Mesendoderm (in vitro differentiated cells): Measurements from ENCODE around the gene CAPN12.
"Not testable (repeated sequence)": the region's sequence is repeated elsewhere in the genome, so short reads cannot be mapped to it uniquely, and the experiment has no call there.

Experiments used
- DNase-seq: peaks from one replicate; pipeline ENCODE4 v3.0.0; 2013
- H2AK5ac ChIP-seq: 2 replicates; pipeline ENCODE4 v1.6.1; 2013; ENCODE audit warnings: low read length, inconsistent platforms
- H2BK120ac ChIP-seq: 2 replicates; pipeline ENCODE4 v1.6.1; 2013; ENCODE audit warnings: low read depth, mild to moderate bottlenecking, low read length, moderate library complexity, mixed read lengths
- H2BK15ac ChIP-seq: replicated peaks from 2 replicates; pipeline ENCODE4 v1.6.1; 2013; ENCODE audit warnings: low read depth, mild to moderate bottlenecking, moderate library complexity
- H2BK5ac ChIP-seq: 2 replicates; pipeline ENCODE4 v1.6.1; 2013; ENCODE audit warnings: low read length, inconsistent platforms
- H3K18ac ChIP-seq: 2 replicates; pipeline ENCODE4 v1.6.1; 2013; ENCODE audit warnings: mild to moderate bottlenecking, low read length, mixed read lengths
- H3K23ac ChIP-seq: one replicate; pipeline ENCODE4 v1.6.1; 2013; ENCODE audit warnings: low read length
- H3K27ac ChIP-seq: 2 replicates; pipeline ENCODE4 v1.5.1; 2013; ENCODE audit warnings: low read depth, mild to moderate bottlenecking, inconsistent platforms, low read length, moderate library complexity
- H3K27me3 ChIP-seq: 2 replicates; pipeline ENCODE4 v1.6.1; 2013; ENCODE audit warnings: low read length, control low read depth, mild to moderate bottlenecking, inconsistent platforms; ENCODE audit not compliant: insufficient read depth, poor library complexity
- H3K36me3 ChIP-seq: 2 replicates; pipeline ENCODE4 v1.6.1; 2013; ENCODE audit warnings: low read length, inconsistent platforms; ENCODE audit not compliant: control insufficient read depth, insufficient read depth
- H3K4ac ChIP-seq: one replicate; pipeline ENCODE4 v1.6.1; 2013; ENCODE audit warnings: low read depth, mild to moderate bottlenecking, low read length, moderate library complexity
- H3K4me1 ChIP-seq: 2 replicates; pipeline ENCODE4 v1.6.1; 2013; ENCODE audit warnings: low read depth, low read length, inconsistent platforms; ENCODE audit not compliant: control insufficient read depth
- H3K4me2 ChIP-seq: 2 replicates; pipeline ENCODE4 v1.6.1; 2013; ENCODE audit warnings: low read length
- H3K4me3 ChIP-seq: 2 replicates; pipeline ENCODE4 v1.5.1; 2013; ENCODE audit warnings: mild to moderate bottlenecking, low read length
- H3K56ac ChIP-seq: one replicate; pipeline ENCODE4 v1.6.1; 2013; ENCODE audit warnings: low read length
- H3K79me1 ChIP-seq: 2 replicates; pipeline ENCODE4 v1.6.1; 2013; ENCODE audit warnings: low read length, inconsistent platforms
- H3K79me2 ChIP-seq: 2 replicates; pipeline ENCODE4 v1.6.1; 2013; ENCODE audit warnings: mild to moderate bottlenecking, low read length; ENCODE audit not compliant: control insufficient read depth, insufficient read depth
- H3K9ac ChIP-seq: 2 replicates; pipeline ENCODE4 v1.6.1; 2013; ENCODE audit warnings: low read length, inconsistent platforms
- H4K5ac ChIP-seq: one replicate; pipeline ENCODE4 v1.6.1; 2013; ENCODE audit warnings: low read length
- H4K8ac ChIP-seq: one replicate; pipeline ENCODE4 v1.6.1; 2013; ENCODE audit warnings: low read depth, mild to moderate bottlenecking, control low read depth, low read length, moderate library complexity
- WGBS: extraction: QIAGEN DNeasy Blood & Tissue Kit; methylation state at CpG from one replicate; pipeline ENCODE4 v1.1.7; 2013; ENCODE audit warnings: low lambda C conversion rate, missing lambda C conversion rate; ENCODE audit not compliant: insufficient coverage; ENCODE audit errors: extremely low coverage; 5-methylcytosine and 5-hydroxymethylcytosine counted together

CAPN12 gene

DNA sequence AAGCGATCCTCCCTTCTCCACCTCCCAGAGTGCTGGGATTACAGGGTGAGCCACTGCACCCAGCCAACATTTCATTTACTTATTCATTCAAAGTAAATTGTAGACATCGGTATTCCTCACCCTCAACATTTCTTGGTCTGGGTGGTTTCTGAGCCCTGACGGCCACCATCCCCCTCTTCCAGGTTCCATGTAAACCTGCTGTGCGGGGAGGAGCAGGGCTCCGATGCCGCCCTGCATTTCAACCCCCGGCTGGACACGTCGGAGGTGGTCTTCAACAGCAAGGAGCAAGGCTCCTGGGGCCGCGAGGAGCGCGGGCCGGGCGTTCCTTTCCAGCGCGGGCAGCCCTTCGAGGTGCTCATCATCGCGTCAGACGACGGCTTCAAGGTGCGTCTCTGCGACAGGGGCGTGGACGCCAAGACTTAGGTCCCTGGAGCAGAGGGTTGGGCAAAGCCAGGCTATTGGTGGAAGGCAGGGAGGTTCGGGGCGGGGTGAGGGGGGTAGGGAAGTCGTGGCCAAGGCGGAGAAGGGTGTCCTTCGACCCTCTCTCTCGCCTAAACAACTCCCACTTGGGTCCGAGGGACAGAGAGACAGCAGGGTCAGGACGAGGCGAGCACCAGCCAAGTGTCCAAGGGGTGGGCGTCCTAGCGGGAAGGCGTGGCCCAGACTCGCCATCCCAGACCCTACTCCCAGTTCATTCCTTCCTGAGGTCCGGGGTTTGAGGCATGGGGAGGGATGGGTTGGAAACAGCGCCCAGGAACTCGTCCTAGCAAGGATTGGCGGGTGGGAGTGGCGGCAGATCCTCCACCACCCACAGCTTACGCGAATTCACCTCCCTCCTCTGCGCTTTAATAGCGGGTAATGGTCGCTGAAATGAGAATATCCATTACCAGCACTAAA is 46.5 kb upstream of the CAPN12 start:
- H3K9ac ChIP-seq, H3K56ac ChIP-seq, H3K4me3 ChIP-seq, H3K79me1 ChIP-seq, H3K4ac ChIP-seq, H3K27me3 ChIP-seq, H2BK15ac ChIP-seq, H3K4me1 ChIP-seq, H3K23ac ChIP-seq, H3K36me3 ChIP-seq, H3K18ac ChIP-seq, H3K79me2 ChIP-seq, H2AK5ac ChIP-seq, H4K5ac ChIP-seq, DNase-seq, H3K4me2 ChIP-seq, H2BK5ac ChIP-seq, H3K27ac ChIP-seq, H2BK120ac ChIP-seq, H4K8ac ChIP-seq: not testable (repeated sequence)
- no CpG with 5 or more reads among the region's 49 CpGs for WGBS

- Histone ChIP-seq H3K56ac (peak within 1 kb of the TSS; percentile 15), H3K4me2 (no peak within 1 kb of the TSS), H2BK120ac (no peak within 1 kb of the TSS), H3K79me1 (no peaks in the 10 kb centered on the region), H3K27ac (no peak within 1 kb of the TSS), H2AK5ac (no peak within 1 kb of the TSS), H4K8ac (no peak within 1 kb of the TSS), H3K18ac (no peak within 1 kb of the TSS), H2BK15ac (no peak within 1 kb of the TSS), H3K36me3 (no peaks in the 10 kb centered on the region), H3K4ac (no peak within 1 kb of the TSS), H3K9ac (no peak within 1 kb of the TSS), H3K4me1 (no peaks in the 10 kb centered on the region), H4K5ac (no peak within 1 kb of the TSS), H3K23ac (no peak within 1 kb of the TSS), H2BK5ac (no peak within 1 kb of the TSS), H3K4me3 (no peak within 1 kb of the TSS), H3K79me2 (no peaks in the 10 kb centered on the region), H3K27me3 (no peaks in the 10 kb centered on the region)
- DNase-seq: no peak
- no CpG with 5 or more reads among the region's 17 CpGs for WGBS
These were observed 44.4 kb upstream of the CAPN12 start, which contains the start of gene LGALS7B for GRCh38 chr19:38788478-38789243. TSS of gene LGALS7B (plus strand) at chr19:38789200. CDS start at chr19:38789227, 27 bp downstream.

- H4K5ac ChIP-seq: no peak overlapping the region
- no peak overlapping the region for H3K23ac ChIP-seq
- H2BK15ac ChIP-seq: no peak overlapping the region
- no peak overlapping the region for H2BK5ac ChIP-seq
- no peak overlapping the region for H2BK120ac ChIP-seq
- H3K36me3 ChIP-seq: no peaks in the 10 kb centered on the region
- H3K79me1 ChIP-seq: no peaks in the 10 kb centered on the region
- H3K27ac ChIP-seq: no peak overlapping the region
- H3K4me2 ChIP-seq: no peak overlapping the region
- DNase-seq: no peak
- H3K9ac ChIP-seq: no peak overlapping the region
- no peak overlapping the region for H4K8ac ChIP-seq
- H3K4me3 ChIP-seq: no peak overlapping the region
- no CpG with 5 or more reads among the region's 11 CpGs for WGBS
- no peak overlapping the region for H3K4ac ChIP-seq
- no peaks in the 10 kb centered on the region for H3K27me3 ChIP-seq
- H3K79me2 ChIP-seq: no peaks in the 10 kb centered on the region
- H3K18ac ChIP-seq: no peak overlapping the region
- H3K4me1 ChIP-seq: no peaks in the 10 kb centered on the region
- H2AK5ac ChIP-seq: no peak overlapping the region
- H3K56ac ChIP-seq: no peak overlapping the region
These were observed 42.4 kb upstream of the CAPN12 start for GRCh38 chr19:38786572-38787265.

DNA sequence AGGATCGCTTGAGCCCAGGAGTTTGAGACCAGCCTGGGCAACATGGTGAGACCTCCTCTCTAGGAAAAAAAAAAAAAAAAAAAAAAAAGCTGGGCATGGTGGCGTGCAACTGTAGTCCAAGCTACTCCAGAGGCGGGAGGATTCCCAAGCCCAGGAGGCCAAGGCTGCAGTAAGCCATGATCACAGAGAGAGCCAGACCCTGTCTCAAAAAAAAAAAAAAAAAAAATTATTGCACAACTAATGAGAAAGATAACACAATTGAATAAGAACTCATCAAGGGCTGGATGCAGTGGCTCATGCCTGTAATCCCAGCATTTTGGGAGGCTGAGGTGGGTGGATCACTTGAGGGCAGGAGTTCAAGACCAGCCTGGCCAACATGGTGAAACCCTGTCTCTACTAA is 41.8 kb upstream of the CAPN12 start:
- not testable (repeated sequence) for H3K4ac ChIP-seq, H3K79me1 ChIP-seq, DNase-seq, H2BK15ac ChIP-seq, H3K36me3 ChIP-seq, H3K18ac ChIP-seq, H3K4me1 ChIP-seq, H2BK5ac ChIP-seq, H3K4me3 ChIP-seq, H3K23ac ChIP-seq, H3K27ac ChIP-seq, H3K56ac ChIP-seq, H3K9ac ChIP-seq, H4K8ac ChIP-seq, H3K4me2 ChIP-seq, H2BK120ac ChIP-seq, H2AK5ac ChIP-seq, H4K5ac ChIP-seq, H3K27me3 ChIP-seq, H3K79me2 ChIP-seq
- WGBS: no CpG with 5 or more reads among the region's 3 CpGs

DNA sequence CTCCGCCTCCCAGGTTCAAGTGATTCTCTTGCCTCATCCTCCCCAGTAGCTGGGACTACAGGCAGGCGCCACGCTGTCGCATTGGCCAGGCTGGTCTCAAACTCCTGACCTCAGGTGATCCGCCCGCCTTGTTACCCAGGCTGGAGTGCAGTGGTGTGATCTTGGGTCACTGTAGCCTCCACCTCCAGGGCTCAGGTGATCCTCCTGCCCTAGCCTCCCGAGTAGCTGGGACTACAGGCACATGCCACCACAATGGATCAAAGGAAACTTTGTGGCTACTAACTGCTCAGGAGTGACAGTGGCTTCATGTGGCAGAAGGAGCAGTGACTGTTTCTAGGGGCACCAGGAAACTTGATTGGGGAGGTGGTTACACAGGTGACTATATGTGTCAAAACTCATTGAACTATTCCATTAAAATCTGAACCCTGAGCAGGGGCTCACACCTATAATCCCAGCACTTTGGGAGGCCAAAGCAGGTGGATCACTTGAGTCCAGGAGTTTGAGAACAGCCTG is 41.0 kb upstream of the CAPN12 start:
- Histone ChIP-seq H4K5ac (no peak overlapping the region), H3K18ac (no peak overlapping the region), H2BK15ac (no peak overlapping the region), H2BK5ac (no peak overlapping the region), H3K9ac (no peak overlapping the region), H2AK5ac (no peak overlapping the region), H4K8ac (no peak overlapping the region), H3K36me3 (no peaks in the 10 kb centered on the region), H3K56ac (no peak overlapping the region), H3K27ac (no peak overlapping the region), H3K79me2 (no peaks in the 10 kb centered on the region), H3K4me3 (no peak overlapping the region), H3K4me1 (no peaks in the 10 kb centered on the region), H3K79me1 (no peaks in the 10 kb centered on the region), H2BK120ac (no peak overlapping the region), H3K27me3 (no peaks in the 10 kb centered on the region), H3K4me2 (no peak overlapping the region), H3K23ac (no peak overlapping the region), H3K4ac (no peak overlapping the region)
- no CpG with 5 or more reads among the region's 7 CpGs for WGBS
- DNase-seq: no peak
